GM21367 (cell line): ENCODE data around the gene ITGA1.
"Not testable (repeated sequence)": the region's sequence is repeated elsewhere in the genome, so short reads cannot be mapped to it uniquely, and the experiment has no call there.

ENCODE experiments used
- ATAC-seq: cut with Tn5 transposase; IDR thresholded peaks from one replicate; pipeline ENCODE4 v1.9.1; 2021; ENCODE audit not compliant: unreplicated experiment

The ITGA1 gene

DNA sequence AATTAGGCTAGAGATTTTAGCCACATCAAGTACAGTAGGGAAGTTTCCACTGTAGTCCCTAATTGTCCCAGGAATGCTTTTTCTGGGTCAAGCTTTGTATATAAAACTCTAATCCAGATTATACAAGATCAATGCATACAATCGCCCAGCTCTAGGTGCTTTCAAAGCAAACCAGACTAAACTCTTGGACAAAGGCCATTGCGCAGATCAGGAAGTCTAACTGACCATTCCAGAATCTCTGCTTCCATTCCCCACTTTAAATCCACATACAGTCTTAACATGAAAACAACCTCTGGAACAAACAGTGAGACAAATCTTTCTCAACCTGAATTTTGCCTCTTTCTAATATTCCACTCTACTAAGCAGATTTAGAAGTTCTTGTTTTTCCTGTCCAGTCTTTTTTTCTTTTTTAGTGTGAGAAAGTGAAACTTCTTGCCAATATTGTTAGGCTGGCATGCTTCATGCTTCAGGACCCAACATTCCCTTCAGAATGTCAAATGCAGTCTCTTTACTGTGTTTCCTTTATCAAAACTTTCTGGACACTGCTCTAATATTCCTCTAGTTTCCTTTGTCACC is 76.1 kb downstream of the ITGA1 start:
- ATAC-seq = no peak

DNA sequence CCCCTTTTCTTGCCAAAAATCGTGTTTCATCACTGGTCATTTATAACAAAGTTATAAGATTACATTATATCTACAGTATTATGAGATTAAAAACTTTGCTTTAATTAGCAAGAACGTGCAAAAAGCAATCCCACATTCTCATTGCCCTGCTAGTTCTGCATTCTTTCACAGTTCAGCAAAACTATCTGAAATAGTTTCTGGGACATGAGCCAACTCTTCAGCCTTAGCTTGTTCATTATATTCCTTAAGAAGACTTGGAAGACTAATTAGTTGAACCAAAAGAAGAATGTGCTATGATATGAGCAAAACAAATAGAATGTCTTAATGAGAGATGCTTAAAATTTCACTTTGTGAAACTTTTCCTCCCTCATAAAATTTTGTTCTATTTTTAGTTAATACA is 76.7 kb downstream of the ITGA1 start:
- ATAC-seq = no peak

DNA sequence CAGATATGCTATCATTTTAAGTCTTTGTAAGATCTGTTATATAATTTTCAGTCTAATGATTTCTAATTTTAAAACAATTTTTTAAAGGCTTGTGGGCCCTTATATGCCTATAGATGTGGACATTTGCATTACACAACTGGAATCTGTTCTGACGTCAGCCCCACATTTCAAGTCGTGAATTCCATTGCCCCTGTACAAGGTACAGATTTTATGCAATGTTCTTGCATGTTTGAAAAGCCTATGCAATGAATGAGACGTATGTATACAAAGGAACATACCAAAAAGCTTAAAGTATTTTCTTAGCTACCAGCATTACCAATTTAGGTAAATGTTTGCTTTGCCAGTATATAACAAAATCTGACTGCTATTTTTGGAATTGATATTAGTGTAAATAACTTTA is 77.2 kb downstream of the ITGA1 start:
- ATAC-seq = no peak

DNA sequence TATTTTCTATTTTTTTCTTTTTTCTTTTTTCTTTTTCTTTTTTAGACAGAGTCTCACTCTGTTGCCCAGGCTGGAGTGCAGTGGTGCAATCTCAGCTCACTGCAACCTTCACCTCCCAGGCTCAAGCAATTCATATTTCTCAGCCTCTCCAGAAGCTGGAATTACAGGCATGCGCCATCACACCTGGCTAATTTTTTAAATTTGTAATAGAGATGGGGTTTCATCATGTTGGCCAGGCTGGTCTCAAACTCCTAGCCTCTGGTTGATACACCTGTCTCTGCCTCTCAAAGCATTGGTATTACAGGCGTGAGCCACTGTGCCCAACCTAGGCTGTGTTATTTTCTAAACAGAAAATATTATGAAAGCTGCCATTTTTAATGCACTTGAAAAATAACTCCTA is 78.3 kb downstream of the ITGA1 start:
- not testable (repeated sequence) for ATAC-seq

DNA sequence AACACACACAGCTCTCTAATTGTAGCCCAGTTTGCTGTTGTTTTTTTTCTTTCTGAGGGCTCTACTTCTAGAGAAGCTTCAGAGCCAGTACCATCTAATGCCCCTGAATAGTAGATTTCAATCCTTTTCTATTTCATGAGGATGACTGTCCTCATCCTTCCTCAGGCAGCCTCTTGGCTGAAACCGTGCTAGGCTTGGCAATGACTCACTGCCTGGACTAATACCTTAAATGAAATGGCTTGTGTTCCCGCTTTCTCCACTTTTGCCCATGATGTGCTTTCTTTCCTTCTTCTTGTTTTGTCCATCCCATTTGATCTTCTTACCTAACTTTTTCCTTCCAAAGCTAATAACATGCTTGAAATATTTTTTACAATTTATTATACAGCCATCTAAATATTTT is 80.1 kb downstream of the ITGA1 start:
- no peak for ATAC-seq

DNA sequence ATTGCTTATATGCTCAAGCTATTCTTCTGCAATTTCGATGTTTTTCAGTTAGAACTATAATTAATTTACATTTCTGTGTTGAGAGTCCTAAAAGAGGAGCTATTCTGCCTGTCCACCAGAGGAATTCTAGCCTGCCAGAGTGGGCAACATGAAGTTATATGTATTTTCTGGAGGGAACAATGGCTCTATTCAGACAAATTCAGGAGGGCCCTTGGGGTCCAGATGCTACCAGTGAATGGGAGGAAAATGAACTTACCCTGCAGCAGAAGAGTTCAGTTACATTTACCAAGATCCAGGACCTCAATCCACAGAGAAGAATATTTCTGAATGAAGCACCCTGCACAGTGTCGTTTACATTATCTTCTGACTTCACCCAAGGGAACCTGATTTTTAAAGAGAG is 80.7 kb downstream of the ITGA1 start:
- no peak for ATAC-seq

DNA sequence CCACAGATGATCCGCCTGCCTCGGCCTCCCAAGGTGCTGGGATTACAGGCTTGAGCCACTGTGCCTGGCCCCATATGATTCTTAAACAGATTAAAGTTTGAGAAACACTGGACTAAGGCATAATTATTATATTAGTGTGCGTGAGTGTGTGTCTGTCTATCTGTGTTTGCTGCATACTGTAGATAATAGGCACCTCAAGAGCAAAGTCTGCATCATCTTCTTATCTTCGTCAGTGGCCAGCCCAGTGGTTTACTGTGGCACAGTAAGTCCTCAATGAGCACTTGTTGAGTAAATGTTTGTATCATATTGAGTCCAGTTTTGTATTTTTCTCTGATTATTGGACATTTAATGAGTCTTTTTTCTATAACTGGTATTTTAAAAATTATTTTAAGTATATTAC is 81.7 kb downstream of the ITGA1 start:
- no peak for ATAC-seq

DNA sequence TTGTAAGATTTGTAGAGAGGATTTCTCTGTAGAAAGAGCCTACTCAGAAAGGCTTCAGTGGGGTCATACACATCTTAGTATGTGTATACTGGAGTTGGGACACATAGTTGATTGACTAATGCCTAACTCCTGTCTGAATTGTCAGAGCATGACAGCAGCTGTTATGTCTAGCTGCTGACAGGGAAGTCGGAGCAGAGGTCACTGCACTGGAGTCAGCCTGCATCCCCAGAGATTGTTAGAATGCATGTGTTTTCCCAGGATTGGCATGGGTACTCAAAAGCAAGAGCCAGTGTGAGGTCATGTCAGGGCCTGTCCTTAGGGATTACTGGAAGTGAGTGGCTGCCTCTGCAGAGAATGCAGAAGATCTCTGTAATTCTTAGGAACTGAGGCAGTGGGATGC is 82.7 kb downstream of the ITGA1 start:
- ATAC-seq = no peak

DNA sequence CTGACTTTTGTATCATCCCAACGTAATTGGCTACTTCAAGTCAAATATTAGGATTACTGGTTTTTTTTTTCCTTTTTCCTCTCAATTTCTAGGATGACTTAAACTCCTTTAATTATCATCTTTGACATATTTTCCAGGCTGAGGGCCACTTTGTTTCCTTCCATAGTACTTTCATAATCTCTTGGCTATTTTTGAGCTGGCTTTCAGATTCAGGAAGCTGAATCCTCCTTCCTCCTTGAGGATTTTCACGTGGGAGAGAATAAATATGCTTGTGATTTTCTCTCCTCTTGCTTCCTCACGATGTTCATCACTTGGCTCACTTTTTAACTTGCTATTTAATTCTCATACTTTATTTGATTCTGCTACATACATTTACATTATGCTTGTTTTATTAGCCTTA is 88.1 kb downstream of the ITGA1 start:
- no peak for ATAC-seq

DNA sequence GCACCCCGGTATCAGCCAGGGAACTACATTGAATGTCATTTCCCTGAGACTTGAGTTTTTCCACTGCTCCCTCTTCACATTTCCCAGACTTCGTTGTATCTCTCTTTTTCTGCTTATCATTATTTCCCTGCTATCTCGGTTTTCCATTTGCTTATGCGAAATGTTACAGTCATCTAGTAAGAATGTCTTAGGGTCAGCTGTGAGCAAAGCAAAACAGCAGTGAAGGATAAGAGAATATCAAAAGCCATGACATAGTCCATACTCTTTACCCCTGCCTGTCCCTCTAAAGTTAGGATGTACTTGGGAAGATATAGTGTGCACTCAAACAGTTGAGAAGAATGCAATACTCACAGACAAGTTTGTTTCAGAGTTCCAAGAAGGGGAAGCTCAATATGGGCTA is 88.7 kb downstream of the ITGA1 start:
- no peak for ATAC-seq

DNA sequence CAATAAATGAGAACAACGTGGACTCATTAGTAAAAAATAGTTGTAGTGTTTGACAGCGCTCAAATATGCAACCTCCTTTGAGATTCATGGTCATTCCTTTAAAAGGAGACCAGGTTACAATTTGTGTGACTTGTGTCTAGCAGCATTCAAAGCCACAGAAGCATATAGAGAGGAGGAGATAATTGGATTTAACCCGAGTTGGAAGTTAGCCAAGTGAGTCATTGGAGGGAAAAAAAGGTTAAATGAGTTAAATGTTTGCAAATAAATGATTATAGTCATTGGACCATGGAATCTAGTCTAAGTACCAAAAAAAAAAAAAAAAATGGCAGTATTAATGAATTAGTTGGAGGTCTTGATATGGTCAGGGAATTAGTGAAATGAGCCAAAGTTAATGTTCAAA is 90.9 kb downstream of the ITGA1 start:
- ATAC-seq = no peak

DNA sequence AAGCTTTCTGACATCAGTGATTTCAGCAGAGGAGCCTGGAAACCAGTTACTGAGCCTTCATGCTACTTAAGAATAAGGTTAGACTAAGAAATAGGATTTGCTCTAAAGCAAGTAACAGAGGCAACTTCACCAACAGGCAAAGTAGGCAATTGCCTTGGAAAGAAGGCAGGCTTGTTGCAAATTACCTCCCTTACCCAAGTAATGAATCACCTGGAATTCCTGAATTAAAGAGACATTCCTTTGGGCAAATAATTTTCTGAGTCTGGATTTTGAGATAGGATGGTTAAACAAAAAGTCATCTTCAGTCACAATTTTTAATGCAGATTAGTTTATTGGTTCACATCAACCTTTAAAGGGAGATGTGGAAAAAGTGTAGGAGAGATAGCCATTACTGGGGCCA is 92.8 kb downstream of the ITGA1 start:
- ATAC-seq = no peak

DNA sequence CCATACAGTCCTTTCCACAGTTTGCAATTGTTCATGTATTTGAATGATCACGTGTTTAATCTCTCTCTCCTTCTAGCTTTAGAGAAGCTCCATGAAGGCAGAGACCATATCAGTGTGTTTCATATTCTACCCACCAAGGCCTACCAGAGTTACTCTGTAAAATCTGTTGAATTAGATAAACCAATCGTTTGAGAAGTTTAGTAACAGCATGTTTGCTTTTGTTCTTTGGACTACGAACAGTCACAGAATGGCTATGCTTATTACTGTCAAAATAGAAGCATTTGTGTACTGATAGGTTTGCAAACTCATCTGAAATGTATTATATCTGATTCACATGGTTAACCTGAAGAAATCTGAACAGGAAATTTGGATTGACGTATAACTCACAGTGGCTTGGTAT is 93.8 kb downstream of the ITGA1 start:
- ATAC-seq = no peak

DNA sequence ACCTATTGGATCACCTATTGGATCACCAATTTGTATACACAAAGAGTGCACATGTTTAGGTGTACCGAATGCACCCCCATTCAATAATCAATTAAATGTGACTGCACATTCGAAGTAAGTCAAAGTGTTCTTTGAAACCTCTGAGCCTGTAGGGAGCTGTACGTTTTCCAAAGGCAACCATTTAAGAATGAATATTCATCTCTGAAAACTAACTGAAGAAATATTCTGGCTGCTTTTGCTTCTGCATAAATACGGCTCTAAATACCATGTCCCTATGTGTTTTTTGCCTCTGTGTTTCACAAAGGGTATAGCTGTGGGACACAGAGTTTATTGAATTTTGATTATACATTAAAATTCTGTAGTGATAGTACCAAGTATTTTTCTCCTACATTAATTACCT is 95.4 kb downstream of the ITGA1 start:
- ATAC-seq = no peak

DNA sequence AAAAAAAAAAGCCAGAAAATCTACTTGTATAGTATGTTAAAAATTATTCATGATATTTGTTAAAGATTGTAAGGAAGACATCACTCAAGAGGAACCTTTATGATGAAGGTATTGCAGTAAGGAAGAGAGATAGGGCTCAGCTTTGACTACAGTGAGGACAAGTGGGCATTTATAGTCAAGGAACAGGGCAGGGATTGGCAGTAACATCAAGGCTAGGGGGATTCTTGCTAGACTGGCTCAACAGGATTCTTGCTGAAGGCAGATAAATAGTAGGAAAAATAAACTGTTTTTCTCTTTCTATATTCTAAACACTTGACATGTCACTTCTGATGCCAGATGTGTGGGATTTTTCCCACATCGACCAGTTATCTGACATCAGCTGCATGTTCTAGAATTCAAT is 96.7 kb downstream of the ITGA1 start:
- no peak for ATAC-seq

DNA sequence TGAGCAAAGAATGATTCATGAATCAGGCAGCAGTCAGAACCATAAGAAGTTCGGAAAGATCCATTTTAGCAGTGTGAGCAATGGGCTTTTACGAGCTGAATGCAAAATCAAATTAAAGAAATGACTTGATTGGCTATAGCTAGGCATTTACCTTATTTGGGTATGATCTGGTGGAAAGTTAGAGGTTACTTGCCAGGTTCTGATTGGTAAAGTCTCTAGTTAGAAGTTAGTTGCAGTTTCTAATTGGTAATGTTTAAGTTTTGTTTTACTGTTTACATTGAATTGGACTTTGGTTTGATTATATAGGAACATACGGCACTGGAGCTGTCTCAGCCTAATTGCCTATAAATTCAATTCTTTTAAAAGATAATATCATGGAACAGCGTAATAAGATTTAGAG is 97.9 kb downstream of the ITGA1 start:
- no peak for ATAC-seq

DNA sequence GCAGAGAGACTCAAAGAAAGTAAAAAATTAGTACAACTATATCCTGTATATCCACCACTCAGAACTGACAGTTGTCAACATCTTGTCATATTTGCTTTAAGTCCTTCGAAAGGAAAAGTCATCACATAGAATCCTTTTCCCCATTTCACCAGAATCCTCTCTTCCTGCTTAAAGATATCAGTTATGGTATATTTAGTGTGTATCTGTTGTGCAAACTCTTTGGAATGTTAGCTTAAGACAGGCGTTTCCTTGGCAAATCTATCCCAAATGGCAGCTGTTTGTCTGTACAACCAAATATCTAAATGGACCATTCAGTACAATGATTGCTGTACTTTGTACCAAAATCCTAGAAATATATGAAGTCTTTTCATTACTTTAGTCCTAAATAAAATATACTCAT is 98.5 kb downstream of the ITGA1 start:
- ATAC-seq = no peak

DNA sequence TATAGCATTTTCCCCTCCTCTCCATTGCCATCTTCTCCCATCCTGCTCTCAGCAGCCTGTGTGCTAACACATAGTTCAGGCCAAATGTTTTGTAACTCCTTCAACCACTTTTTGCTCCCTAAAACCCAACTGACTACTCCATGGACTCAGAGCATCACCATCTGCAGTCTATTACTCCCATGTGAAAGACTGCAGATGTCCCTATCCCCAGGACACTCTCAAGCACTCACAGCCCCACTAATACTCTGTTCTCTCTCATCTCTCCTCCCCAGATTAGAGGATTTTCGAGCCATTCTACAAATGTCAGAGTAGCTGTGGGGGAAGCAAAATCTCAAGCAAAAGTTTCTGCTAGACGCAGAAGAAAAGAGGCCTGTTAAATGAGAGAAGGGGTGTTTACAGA is 99.3 kb downstream of the ITGA1 start:
- ATAC-seq = no peak

DNA sequence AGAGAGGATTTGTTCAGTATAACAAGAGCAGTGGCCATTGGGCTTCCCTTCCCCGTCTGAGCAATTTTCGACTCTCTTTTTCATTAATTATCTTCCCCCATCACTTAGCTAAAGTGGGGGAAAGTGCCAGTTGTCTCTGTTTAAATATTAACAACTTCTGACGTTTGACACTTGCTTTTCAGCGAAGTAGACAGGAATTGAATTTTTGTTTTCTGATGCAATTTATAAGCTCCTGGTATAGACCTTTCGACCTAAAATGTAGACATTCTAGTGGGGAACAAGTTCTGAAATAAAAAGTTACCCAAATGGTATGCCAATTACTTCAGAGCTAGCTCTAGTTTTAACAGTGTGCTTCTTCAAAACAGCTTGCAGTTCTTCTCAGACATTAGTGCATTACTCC is 100.6 kb downstream of the ITGA1 start:
- no peak for ATAC-seq

DNA sequence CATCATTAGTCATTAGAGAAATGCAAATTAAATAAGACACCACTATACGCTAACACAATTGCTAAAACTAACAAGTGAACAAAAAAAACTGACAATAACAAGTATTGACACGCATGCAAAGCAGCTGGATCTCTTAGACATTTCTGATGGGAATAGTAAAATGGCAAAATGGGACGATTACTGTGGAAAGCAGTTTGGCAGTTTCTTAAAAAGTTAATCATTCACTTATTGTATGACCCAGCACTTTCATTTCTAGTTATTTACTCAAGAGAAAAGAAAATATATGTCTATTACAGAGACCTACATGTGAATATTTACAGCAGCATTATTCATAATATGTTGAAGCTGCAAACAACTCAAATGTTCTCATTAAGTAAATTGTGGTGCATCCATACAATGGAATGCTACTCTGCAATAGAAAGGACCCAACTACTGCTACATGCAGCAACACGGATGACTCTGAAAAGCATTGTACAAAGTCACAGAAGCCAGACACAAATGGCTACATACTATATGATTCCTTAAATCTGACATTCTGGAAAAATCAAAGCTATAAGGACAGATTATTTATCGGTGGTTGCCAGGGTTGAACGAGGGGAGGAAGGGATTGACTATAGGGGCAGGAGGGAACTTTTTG is 104.6 kb downstream of the ITGA1 start:
- no peak for ATAC-seq

DNA sequence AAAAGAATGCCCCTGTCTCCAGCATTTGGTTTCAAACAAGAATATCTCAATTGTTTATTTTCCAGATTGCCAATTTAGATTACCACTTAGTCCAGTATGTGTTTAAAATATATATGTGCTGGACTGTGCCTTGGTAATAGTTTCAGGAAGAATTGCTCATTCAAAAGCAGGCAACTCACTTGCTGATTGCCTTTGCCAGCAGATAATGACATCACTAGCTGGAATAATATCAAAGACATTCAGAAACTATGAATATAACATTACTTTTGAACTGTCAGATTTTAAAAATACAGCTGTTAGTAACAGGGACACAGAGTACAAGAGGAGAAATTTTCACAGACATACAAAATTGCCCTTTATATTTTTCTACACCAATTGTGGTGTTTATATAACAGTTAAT is 105.4 kb downstream of the ITGA1 start:
- no peak for ATAC-seq

DNA sequence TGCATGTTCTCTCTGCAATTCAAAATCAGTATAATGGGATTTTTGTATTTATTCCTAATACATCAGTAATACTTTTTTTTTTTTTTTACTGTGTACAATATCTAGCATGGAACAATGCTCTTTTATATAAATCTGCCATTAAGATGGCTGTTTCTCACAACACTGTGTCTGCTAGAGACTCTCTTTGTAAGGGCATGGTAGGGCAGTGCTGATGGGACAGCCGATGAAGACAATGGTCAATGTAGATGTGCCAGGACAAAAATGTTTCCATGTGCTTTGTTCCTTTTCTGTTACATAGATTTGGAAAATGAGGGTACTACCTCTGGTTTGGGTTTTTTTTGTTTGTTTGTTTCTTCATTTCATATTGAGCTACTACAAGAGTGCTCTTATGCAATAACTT is 106.1 kb downstream of the ITGA1 start:
- ATAC-seq = no peak

DNA sequence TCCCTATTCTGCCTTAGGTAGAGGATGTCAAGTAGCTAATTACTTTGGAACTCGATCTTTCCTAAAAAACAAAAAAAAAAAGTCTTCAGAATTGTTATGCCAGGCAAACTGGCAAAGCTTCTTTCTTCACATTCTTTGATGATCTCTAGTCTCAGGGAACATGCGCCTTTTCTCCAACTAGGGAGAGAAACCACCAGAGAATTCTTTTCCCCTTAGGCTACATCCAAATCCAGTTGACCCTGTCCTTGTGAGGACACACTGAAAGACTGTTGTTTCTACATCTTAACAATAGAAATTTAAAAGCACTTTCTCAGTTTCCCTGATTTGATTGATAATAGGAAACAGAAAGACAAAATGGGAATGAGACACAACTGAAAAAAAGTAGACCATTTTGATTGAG is 106.7 kb downstream of the ITGA1 start:
- no peak for ATAC-seq
